ENCODE data around the gene TSBP1.
"Not testable (repeated sequence)": the region's sequence is repeated elsewhere in the genome, so short reads cannot be mapped to it uniquely, and the experiment has no call there.

The TSBP1 gene

DNA sequence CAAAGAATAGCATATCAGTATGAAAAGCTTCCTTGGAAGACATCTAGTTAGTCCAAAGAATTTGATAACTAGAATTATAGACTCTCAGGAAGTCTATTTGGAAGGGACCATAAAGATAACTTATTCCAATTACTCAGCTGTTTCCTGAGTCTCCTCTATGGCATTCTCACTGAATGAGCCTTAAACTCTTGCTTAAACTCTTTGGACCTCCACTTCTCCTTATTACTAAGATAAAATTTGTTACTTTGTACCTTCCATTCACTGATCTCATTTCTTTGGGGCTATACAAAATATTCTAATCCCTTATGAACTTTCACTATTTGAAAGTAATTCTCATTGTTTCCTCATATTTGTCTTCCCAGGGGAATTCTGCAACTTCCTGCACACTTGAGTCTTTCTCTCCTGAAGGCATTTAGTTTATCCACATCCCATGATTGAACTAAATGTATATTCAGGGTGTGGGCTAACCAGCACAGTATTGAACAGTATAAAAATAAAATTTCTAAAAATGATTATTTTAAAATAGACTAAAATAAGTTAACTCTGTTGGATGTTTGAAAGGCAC lies 80.7 kb downstream of the TSBP1 start:
- in situ Hi-C loops (cut with MboI; ENCODE audit: low sequenced_read_pairs): no loop called here

DNA sequence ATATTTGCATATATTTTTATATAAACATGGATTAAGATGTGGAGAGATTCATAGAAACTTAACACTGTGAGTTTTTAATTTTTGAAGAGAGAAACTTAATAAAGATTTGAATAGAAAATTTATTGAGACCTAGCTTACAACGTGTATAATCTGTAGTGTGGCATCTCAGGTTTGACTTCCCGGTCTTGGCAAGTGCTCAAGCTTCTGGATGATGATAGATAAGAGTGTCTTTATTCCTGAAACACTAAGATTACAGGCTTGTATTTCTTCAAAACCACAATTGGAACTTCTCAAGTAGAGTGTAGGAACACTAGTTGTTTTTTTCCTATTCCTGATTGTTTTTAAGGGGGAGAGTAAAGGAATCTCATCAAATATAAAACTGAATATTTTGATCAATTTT lies 83.3 kb downstream of the TSBP1 start:
- in situ Hi-C loops (cut with MboI; ENCODE audit: low sequenced_read_pairs): no loop called here

GRCh38 chr6:32273801-32274577 lies 97.7 kb downstream of the TSBP1 start:
- in situ Hi-C loops (cut with MboI; ENCODE audit: low sequenced_read_pairs): not testable (repeated sequence)

DNA sequence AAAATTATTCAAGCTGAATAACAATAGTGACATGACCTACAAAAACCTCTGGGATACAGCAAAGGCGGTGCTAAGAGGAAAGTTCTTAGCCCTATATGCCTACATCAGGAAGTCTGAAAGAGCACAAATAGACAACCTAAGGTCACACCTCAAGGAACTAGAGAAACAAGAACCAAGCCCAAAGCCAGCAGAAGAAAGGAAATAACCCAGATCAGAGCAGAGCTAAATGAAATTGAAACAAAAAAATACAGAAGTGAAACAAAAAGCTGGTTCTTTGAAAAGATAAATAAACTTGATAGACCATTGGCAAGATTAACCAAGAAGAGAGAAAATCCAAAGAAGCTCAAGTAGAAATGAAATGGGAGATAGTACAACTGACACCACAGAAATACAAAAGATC lies 100.3 kb downstream of the TSBP1 start:
- in situ Hi-C loops (cut with MboI; ENCODE audit: low sequenced_read_pairs): no loop called here

DNA sequence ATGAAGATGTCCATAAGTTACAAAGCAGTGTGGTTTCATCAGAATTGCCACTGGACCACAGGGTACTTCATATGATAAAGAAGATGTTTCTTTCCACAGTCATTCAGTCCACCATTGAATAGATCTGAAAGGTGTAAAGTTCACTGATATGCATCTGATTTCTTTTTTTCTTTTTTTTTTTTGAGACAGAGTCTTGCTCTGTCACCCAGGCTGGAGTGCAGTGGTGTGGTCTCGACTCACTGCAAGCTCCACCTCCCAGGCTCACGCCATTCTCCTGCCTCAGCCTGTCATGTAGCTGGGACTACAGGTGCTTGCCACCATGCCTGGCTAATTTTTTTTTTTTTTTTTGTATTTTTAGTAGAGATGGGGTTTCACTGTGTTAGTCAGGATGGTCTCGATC lies 103.2 kb downstream of the TSBP1 start:
- in situ Hi-C loops (cut with MboI; ENCODE audit: low sequenced_read_pairs): not testable (repeated sequence)

DNA sequence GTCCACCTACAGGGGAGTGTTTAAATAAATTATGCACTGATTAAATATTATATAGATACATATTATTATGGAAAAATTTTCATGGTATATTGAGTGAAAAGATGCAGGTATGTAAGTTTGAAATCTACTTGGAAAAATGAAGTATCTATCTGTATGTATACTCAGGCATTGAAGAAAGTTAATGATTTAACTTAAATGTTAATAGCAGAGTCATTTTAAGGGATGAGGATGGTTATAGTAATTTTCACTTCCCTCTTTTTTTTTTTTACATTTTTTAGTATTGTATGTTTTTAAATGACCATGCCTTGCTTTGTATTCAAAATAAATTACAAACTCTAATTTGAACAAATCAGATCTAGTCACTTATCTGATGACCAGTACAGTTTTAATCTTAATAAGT lies 104.7 kb downstream of the TSBP1 start:
- in situ Hi-C loops (cut with MboI; ENCODE audit: low sequenced_read_pairs): no loop called here

- in situ Hi-C loops (cut with MboI; ENCODE audit: low sequenced_read_pairs): not testable (repeated sequence)
These were observed 114.4 kb downstream of the TSBP1 start for GRCh38 chr6:32257262-32257661.

DNA sequence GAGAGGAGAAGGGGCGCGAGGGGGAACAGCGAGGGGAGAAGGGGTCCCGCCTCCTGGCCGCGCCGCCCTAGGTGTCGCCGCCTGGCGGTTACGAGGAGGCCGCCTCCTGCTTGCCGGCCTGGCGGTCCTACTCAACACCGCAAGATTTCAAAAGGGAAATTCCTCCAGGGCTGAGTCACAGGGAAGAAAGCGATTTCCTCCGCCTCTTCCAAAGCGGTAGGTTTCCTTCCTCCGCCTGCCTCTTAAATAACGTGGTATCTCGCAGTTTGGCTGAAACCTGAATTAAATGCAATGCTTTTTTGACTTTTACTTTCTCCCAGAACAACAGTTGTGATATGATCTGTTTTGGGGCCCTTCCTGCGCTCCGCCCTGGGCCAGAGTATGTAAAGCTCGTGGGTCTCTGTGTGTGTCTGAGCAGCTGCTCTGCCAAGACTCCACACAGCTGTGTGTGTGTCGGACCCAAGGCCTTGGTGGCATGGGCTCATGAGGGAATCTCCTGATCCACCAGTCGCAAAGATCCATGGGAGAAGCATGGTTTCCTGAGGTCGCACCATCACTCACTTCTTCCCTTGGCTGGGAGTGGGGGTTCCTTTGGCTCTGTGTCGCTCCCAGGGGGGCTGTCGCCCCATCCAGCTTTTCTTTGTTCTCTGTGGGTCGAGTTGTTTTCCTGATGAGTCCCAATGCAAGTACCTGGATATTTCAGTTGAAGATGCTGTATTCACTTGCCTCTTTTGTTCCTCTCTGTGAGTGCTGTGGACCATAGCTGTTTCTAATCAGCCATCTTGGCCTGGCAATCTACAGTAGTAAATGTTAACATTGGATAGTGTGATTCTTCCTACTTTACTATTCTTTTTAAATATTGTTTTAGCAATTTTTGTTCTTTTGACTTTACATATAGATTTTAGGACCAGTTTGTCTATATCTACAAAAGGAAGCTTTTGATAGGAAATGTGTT lies 116.2 kb downstream of the TSBP1 start:
- in situ Hi-C loops (cut with MboI; ENCODE audit: low sequenced_read_pairs): no loop called here

GRCh38 chr6:32254761-32255198 lies 116.9 kb downstream of the TSBP1 start:
- in situ Hi-C loops (cut with MboI; ENCODE audit: low sequenced_read_pairs): no loop called here

GRCh38 chr6:32252331-32253009 lies 119.2 kb downstream of the TSBP1 start:
- in situ Hi-C loops (cut with MboI; ENCODE audit: low sequenced_read_pairs): no loop called here

DNA sequence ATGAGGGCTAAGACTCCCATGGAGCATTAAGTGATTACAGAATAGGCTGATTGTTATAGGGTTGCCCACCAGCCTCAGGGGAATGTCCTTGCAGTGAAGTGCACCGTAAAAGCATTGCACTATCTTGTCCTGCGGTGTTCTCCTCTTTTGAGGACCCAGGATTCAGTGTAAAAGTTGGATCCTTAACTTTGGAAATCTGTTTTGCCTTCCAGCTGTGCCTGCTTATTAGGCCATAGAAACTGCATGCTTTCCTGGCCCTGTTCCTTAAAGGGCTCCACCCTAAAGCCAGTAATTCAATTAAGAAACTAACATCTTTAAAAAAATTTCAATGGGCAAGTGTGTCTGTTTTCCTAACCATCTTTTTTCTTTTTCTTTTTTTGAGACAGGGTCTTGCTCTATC lies 122.4 kb downstream of the TSBP1 start:
- in situ Hi-C loops (cut with MboI; ENCODE audit: low sequenced_read_pairs): no loop called here

- in situ Hi-C loops (cut with MboI; ENCODE audit: low sequenced_read_pairs): no loop called here
These were observed 124.3 kb downstream of the TSBP1 start for GRCh38 chr6:32247401-32247800.

DNA sequence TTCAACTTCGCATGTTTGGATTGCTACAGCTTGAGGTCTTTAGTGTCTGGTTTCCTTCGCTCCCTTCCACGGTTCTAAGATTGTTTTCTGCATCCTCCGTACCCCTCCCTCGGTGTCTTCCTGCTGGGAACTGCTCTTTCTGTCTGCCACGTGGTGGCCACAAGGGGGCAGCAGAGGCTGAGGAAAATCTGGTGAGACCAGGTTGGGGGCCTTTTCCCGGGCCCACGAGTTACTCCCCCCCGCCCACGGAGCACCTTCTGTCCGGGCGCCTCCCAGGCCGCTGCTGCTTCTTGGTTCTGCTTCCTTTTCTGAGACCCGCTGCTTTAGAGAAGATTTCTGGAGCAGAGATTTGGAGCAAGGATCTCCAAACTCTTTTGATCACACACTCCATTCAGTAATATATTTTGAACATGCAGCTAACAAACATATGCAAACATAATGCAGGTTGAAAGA lies 126.7 kb downstream of the TSBP1 start:
- in situ Hi-C loops (cut with MboI; ENCODE audit: low sequenced_read_pairs): no loop called here

GRCh38 chr6:32244270-32244669 lies 127.4 kb downstream of the TSBP1 start:
- in situ Hi-C loops (cut with MboI; ENCODE audit: low sequenced_read_pairs): no loop called here
